GM12872 (cell line): ENCODE measurements around the gene GBP7.

Experiments
- CTCF ChIP-seq: IDR thresholded peaks from 3 replicates; pipeline ENCODE4 v1.5.1; 2011; ENCODE audit warnings: low read depth, mild to moderate bottlenecking, low read length, moderate library complexity; ENCODE audit not compliant: insufficient read depth

The GBP7 gene

GRCh38 chr1:89146721-89147120, 29.1 kb downstream of the GBP7 start:
- no peak for TF ChIP-seq CTCF

- no peak for TF ChIP-seq CTCF
These were observed 32.3 kb downstream of the GBP7 start for GRCh38 chr1:89143484-89143883.

GRCh38 chr1:89142160-89142559, 33.6 kb downstream of the GBP7 start:
- no peak for TF ChIP-seq CTCF

- no peak for TF ChIP-seq CTCF
These were observed 42.1 kb downstream of the GBP7 start for GRCh38 chr1:89133747-89134146.

GRCh38 chr1:89130716-89131115, 45.1 kb downstream of the GBP7 start:
- TF ChIP-seq CTCF, result no peak

- no peak for TF ChIP-seq CTCF
These were observed 45.9 kb downstream of the GBP7 start for GRCh38 chr1:89129911-89130310.

GRCh38 chr1:89125913-89126580, 49.8 kb downstream of the GBP7 start, which contains the start of gene GBP2:
TSS of gene GBP2 (minus strand) at chr1:89126114. CDS start at chr1:89121966, 4,148 bp downstream.
- no peak for TF ChIP-seq CTCF
